Ammon's horn (tissue), 1 donor: ENCODE data around the gene TMX2.
A peak's percentile ranks its signal among the peaks of the same experiment; 100 is the strongest.

Experiments used
- DNase-seq: peaks from one replicate; pipeline ENCODE4 v3.0.0-alpha.2; 2016; ENCODE audit warnings: low spot score

Gene TMX2

GRCh38 chr11:57764972-57765371 lies 52.6 kb downstream of the TMX2 start:
- no peak for DNase-seq

- DNase-seq = no peak
Observed at GRCh38 chr11:57770793-57771192, 58.4 kb downstream of the TMX2 start.

- DNase-seq = no peak
Observed at GRCh38 chr11:57771365-57771764, 59.0 kb downstream of the TMX2 start.

GRCh38 chr11:57772562-57772961 lies 60.2 kb downstream of the TMX2 start:
- no peak for DNase-seq

- no peak for DNase-seq
Observed at GRCh38 chr11:57773026-57773598, 60.7 kb downstream of the TMX2 start.

- no peak for DNase-seq
Observed at GRCh38 chr11:57775491-57775890, 63.1 kb downstream of the TMX2 start.

GRCh38 chr11:57776031-57776521 lies 63.7 kb downstream of the TMX2 start:
- DNase-seq = no peak

- DNase-seq = no peak
Observed at GRCh38 chr11:57776577-57777210, 64.3 kb downstream of the TMX2 start.

- no peak for DNase-seq
Observed at GRCh38 chr11:57777969-57778317, 65.5 kb downstream of the TMX2 start.

GRCh38 chr11:57778318-57779037 lies 66.1 kb downstream of the TMX2 start:
- peak; percentile 86 for DNase-seq

GRCh38 chr11:57779276-57779675 lies 66.9 kb downstream of the TMX2 start:
- DNase-seq = peak; percentile 81

- no peak for DNase-seq
Observed at GRCh38 chr11:57781529-57781943, 69.1 kb downstream of the TMX2 start.

GRCh38 chr11:57785072-57785471 lies 72.7 kb downstream of the TMX2 start:
- no peak for DNase-seq

- DNase-seq = no peak
Observed at GRCh38 chr11:57786436-57786835, 74.0 kb downstream of the TMX2 start.

GRCh38 chr11:57787006-57787604 lies 74.7 kb downstream of the TMX2 start:
- no peak for DNase-seq

- peak; percentile 75 for DNase-seq
Observed at GRCh38 chr11:57787920-57788702, 75.7 kb downstream of the TMX2 start.

GRCh38 chr11:57788703-57789088 lies 76.3 kb downstream of the TMX2 start:
- DNase-seq = no peak
